Aorta (tissue), 5 donors: ENCODE data around the gene TGM4. TPM values are rescaled to one million over a fixed set of nuclear protein-coding genes. Genes with fewer than 3 reads are reported as not detected.
A peak's percentile ranks its signal among the peaks of the same experiment; 100 is the strongest.
"Not testable (repeated sequence)": the region's sequence is repeated elsewhere in the genome, so short reads cannot be mapped to it uniquely, and the experiment has no call there.

Experiments
- ATAC-seq: fragments of 200-7000 bp; cut with Tn5 transposase; one replicate; pipeline ENCODE4 v1.9.1; 2022; ENCODE audit warnings: moderate library complexity; ENCODE audit not compliant: low FRiP score
- DNase-seq, 2 donors: peaks; one replicate each; pipeline ENCODE4 v3.0.0-alpha.2; 2020
- H3K27ac ChIP-seq, 2 donors: one replicate each; pipeline ENCODE4 v1.5.1; 2013; ENCODE audit warnings: low read length in 2 of 2, mild to moderate bottlenecking in 2 of 2, moderate library complexity in 2 of 2, control low read depth in 1 of 2, inconsistent platforms in 1 of 2, low read depth in 1 of 2
- H3K27me3 ChIP-seq, 2 donors: one replicate each; pipeline ENCODE4 v1.6.1; 2013; ENCODE audit warnings: control low read depth in 1 of 2, low read length in 1 of 2, mild to moderate bottlenecking in 1 of 2, moderate library complexity in 1 of 2; ENCODE audit not compliant: insufficient read depth in 2 of 2, control insufficient read depth in 1 of 2
- H3K36me3 ChIP-seq, 2 donors: one replicate each; pipeline ENCODE4 v1.6.1; 2013; ENCODE audit warnings: control low read depth in 1 of 2, low read length in 1 of 2, mild to moderate bottlenecking in 1 of 2; ENCODE audit not compliant: insufficient read depth in 2 of 2, control insufficient read depth in 1 of 2
- H3K4me1 ChIP-seq, 2 donors: one replicate each; pipeline ENCODE4 v1.6.1; 2013; ENCODE audit warnings: low read length in 2 of 2, control low read depth in 1 of 2, mild to moderate bottlenecking in 1 of 2, moderate library complexity in 1 of 2; ENCODE audit not compliant: insufficient read depth in 2 of 2, control insufficient read depth in 1 of 2
- H3K4me3 ChIP-seq, 2 donors: one replicate each; pipeline ENCODE4 v1.5.1; 2013; ENCODE audit warnings: low read length in 2 of 2, control low read depth in 1 of 2, mild to moderate bottlenecking in 1 of 2
- H3K9me3 ChIP-seq: one replicate; pipeline ENCODE4 v1.6.1; 2013; ENCODE audit warnings: mild to moderate bottlenecking, low read length; ENCODE audit not compliant: control insufficient read depth
- WGBS, 2 donors: extraction: QIAGEN DNeasy Blood & Tissue Kit; methylation state at CpG; one replicate each; pipeline ENCODE4 v1.1.7; 2013; 5-methylcytosine and 5-hydroxymethylcytosine counted together
- intact Hi-C, 2 donors: fragments of 100-400 bp; cut with DNase I; formaldehyde crosslinking; loops; one replicate each; pipeline versions ENCODE4 v1.14.2 to v1.15.0; 2022
- polyA plus RNA-seq, 2 donors: library from polyadenylated mRNA; stranded (reverse); fragments of 200-250 nt; gene quantifications; one replicate each; pipeline ENCODE4 v1.2.3, GENCODE V29; 2013
- total RNA-seq, 2 donors: library from RNA; stranded (reverse); fragmentation: NEBNext Ultra II Directional; extraction: Animal tissue kit (Norgen Biotek cat#: 25700); gene quantifications; one replicate each; pipeline ENCODE4 v1.2.1, GENCODE V29; 2021
- donor health status: healthy with polysubstance abuse.
- donor health status: Bipolar disorder and iron deficiency.
- donor health status: DM: no; HTN: no; CAD: no.
- donor health status: DM: no; HTN: no; CAD: no.
- donor health status: DM: yes; HTN: yes; CAD: no.

The TGM4 gene
- total and polyA plus RNA-seq, 4 donors = not detected

- H3K9me3 ChIP-seq = no peaks in the 10 kb centered on the region
- DNase-seq = no peak
- 32 to 36% methylated on average over 7 of the region's 7 CpGs for WGBS, 2 donors
- intact Hi-C loops = no loop called here
- ATAC-seq = no peak
- no peak overlapping the region for H3K4me3 ChIP-seq
- peaks cover 2 to 3% of the 10 kb centered on the region in 2 donors for H3K4me1 ChIP-seq
- H3K27me3 ChIP-seq = no peaks in the 10 kb centered on the region
- no peaks in the 10 kb centered on the region for H3K36me3 ChIP-seq
- H3K27ac ChIP-seq = peak overlapping the region in 1 of 2 donors; percentile 51
Measured at GRCh38 chr3:44845528-44846520, 28.6 kb upstream of the TGM4 start.

- H3K27me3 ChIP-seq = no peaks in the 10 kb centered on the region
- no peak for ATAC-seq
- H3K9me3 ChIP-seq = no peaks in the 10 kb centered on the region
- no peak overlapping the region for H3K27ac ChIP-seq
- no peaks in the 10 kb centered on the region for H3K36me3 ChIP-seq
- H3K4me1 ChIP-seq = peaks cover 2 to 3% of the 10 kb centered on the region in 2 donors
- intact Hi-C loops = no loop called here
- no peak for DNase-seq
- WGBS, 2 donors = 96 to 97% methylated on average over 1 of the region's 1 CpG
- no peak overlapping the region for H3K4me3 ChIP-seq
Measured at GRCh38 chr3:44848634-44849033, 25.8 kb upstream of the TGM4 start.

GRCh38 chr3:44856663-44857062 lies 17.7 kb upstream of the TGM4 start:
- H3K36me3 ChIP-seq, H3K4me3 ChIP-seq, ATAC-seq, H3K9me3 ChIP-seq, intact Hi-C loops, H3K27me3 ChIP-seq, DNase-seq, H3K27ac ChIP-seq, H3K4me1 ChIP-seq: not testable (repeated sequence)
- WGBS, 2 donors = 99% methylated on average over 6 of the region's 6 CpGs

GRCh38 chr3:44860117-44860516 lies 14.3 kb upstream of the TGM4 start:
- no peak overlapping the region for H3K4me3 ChIP-seq
- no peaks in the 10 kb centered on the region for H3K27me3 ChIP-seq
- no peaks in the 10 kb centered on the region for H3K4me1 ChIP-seq
- peaks cover 0 to under 1% of the 10 kb centered on the region in 2 donors for H3K36me3 ChIP-seq
- ATAC-seq (no peak), DNase-seq (no peak)
- no peak overlapping the region for H3K27ac ChIP-seq
- intact Hi-C loops = no loop called here
- H3K9me3 ChIP-seq = peaks cover 2% of the 10 kb centered on the region
- 96 to 97% methylated on average over 4 of the region's 4 CpGs for WGBS, 2 donors

GRCh38 chr3:44861412-44862225 lies 12.8 kb upstream of the TGM4 start, which contains the start of gene TMEM42:
TSS of gene TMEM42 (plus strand) at chr3:44861912. CDS start at chr3:44861925, 13 bp downstream.
- H3K4me1 ChIP-seq = no peaks in the 10 kb centered on the region
- H3K4me3 ChIP-seq = peak within 1 kb of the TSS; percentile 63 to 90
- intact Hi-C loops = loop anchor here (1.0 kb wide), 1 partner anchor 100 kb away; the partner anchor contains the start of genes KIAA1143 (in 2 of the 2) and KIF15 (in 2 of the 2)
- DNase-seq (peak; percentile 93 to 97), ATAC-seq (peak; percentile 100)
- peak within 1 kb of the TSS; percentile 53 to 83 for H3K27ac ChIP-seq
- no peaks in the 10 kb centered on the region for H3K27me3 ChIP-seq
- peaks cover 0 to 5% of the 10 kb centered on the region in 2 donors for H3K36me3 ChIP-seq
- 1 to 2% methylated on average over 66 to 91 of the region's 91 CpGs for WGBS, 2 donors
- peaks cover 2% of the 10 kb centered on the region for H3K9me3 ChIP-seq

- Histone ChIP-seq H3K27ac (peak overlapping the region in 1 of 2 donors; percentile 59), H3K36me3 (peaks cover 0 to 5% of the 10 kb centered on the region in 2 donors), H3K4me1 (no peaks in the 10 kb centered on the region), H3K27me3 (no peaks in the 10 kb centered on the region), H3K4me3 (peak overlapping the region; percentile 63 to 90), H3K9me3 (no peaks in the 10 kb centered on the region)
- WGBS, 2 donors = 0 to 1% methylated on average over 22 to 25 of the region's 25 CpGs
- ATAC-seq = no peak
- no peak for DNase-seq
- intact Hi-C loops = no loop called here
Measured at GRCh38 chr3:44862226-44862637, 12.2 kb upstream of the TGM4 start.

- 83 to 84% methylated on average over 7 of the region's 7 CpGs for WGBS, 2 donors
- ATAC-seq = no peak
- intact Hi-C loops = no loop called here
Measured at GRCh38 chr3:44865272-44866035, 9.0 kb upstream of the TGM4 start.

More at GRCh38 chr3:44865272-44866035, 9.0 kb upstream of the TGM4 start:
- Histone ChIP-seq H3K9me3 (no peaks in the 10 kb centered on the region), H3K27ac (no peak overlapping the region), H3K27me3 (no peaks in the 10 kb centered on the region), H3K4me3 (no peak overlapping the region), H3K36me3 (peaks cover 0 to 5% of the 10 kb centered on the region in 2 donors), H3K4me1 (no peaks in the 10 kb centered on the region)
- DNase-seq = no peak
